GM19099 (cell line): ENCODE results near the gene SCN1A.

Experiments used
- POLR2A ChIP-seq: IDR thresholded peaks from 3 replicates; pipeline ENCODE4 v1.6.1; 2011; ENCODE audit warnings: low read depth; ENCODE audit not compliant: insufficient read length; ENCODE audit errors: extremely low read depth

Gene SCN1A

DNA sequence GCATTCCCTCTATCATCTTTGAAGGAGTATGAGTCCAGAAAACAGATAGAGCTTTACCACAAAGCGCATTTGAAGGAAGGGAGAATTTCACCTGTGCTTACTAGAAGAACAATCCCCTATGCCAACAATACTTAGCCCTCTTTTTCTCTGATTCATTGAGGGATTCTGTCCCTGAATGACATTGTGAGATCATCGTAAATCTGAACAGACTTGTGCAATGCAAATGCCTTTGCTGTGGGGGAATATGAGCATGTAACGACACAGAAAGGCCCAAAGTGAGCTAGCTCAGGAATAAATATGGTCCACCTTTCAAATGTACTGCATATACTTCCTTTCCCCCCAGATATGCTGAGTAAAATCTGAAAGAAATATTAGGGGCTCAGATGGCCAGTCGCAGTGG is 67.6 kb downstream of the SCN1A start:
- no peak for TF ChIP-seq POLR2A

DNA sequence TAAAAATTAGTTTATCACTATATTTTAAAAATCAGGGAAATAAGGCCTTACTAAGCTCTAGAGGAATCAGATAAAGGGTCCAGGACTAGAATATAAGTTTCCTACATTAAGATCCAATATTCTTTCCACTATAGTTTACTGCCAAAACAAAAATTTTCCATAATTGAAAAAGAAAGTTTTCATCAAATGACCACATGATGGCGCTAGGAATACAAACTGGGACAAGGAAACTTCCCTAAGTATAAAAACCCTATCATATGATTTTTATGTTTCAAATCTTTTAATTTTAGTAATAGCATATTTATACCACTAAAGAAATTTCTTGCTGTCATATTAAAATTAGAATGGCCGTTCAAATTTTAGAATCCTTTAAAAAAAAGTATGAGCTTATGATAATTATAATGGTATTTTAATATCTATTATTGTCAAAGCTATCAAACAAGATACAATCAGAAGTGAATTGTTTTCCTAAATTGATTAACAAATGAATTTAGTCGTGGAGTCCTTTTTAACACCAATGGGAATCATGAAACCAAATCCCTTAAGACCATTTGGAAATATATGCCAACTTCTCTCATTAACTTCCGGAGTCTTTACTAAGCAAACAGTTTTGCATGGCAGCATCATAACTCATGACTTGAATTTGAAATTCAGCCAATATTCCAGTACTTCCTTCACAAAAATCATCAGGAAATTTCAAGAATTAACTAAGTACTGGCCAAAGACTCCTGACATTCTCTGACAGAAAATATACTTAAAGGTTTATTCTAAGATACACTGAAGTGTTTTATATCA is 70.3 kb downstream of the SCN1A start:
- TF ChIP-seq POLR2A, result no peak

DNA sequence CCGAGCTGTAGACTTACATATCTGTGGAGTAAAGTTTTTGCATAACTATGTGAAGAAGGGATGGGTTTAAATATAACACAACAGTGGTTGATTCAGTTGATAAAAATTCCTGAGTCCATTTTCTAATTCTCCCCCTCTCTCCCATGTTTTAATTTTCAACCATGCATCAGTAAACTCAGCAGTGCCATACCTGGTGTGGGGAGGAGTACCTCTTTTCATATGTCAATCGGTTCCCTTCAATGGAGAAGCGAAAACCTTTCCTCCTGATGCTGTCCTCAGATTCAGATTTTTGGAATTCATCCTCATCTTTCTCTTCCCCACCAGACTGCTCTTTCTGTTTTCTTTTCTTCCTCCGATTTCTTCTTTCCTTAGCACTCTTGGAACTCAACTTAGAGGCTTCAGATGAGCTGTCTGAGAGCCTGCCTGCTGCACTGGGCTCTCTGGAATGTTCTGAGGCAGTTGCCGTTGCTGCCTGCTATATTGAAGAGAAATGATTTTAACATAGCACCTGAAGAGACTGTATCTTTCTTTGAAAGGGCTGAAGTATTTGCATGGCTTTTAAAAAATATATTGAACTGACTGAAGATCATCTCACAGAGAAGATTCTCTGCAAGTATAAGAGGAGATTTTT is 82.9 kb downstream of the SCN1A start:
- no peak for TF ChIP-seq POLR2A

DNA sequence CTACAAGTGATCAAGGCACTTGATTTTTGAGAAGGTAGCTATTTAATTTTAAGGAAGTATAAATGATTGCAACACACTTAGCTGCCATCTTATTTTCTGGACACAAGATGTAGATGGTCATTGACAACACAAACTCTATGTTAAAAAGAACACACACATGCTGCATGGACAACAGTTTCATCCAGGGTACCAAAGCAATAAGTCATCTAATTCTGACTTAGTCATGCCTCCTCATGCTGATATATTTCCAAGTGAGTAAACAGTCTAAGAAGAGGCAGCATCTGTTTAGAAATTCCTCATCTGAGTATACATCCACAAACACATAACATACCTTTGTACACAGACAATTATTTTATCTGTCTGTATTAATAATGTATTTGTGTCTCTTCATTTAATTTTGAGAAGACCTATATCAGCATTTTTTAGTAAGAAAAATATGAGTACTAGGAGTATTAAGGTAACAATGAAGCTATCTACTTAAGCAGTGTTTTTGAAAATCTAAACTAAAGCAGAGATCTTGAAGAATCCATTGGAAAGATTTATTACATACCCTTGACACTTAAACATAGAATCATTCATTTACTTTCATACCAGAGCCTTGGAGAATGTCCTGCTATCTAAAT is 84.9 kb downstream of the SCN1A start:
- no peak for TF ChIP-seq POLR2A

DNA sequence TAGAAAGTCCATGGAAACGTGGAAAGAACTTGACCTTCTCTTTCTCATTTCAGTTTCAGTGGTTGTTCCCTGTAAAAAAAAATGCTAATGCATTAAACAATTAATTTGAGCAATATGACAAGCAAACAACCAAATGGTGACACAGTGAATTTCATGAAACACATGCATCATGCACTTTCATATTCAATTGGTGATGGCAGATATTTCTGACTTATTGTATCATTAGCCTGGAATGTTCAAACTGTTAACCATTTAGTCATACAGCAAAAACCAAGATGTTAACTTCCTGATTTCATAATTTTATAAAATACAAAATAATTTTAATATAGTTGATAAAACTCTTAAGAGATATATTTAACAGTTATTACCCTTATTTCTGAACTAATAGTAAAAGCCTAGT is 85.5 kb downstream of the SCN1A start:
- TF ChIP-seq POLR2A, result no peak

DNA sequence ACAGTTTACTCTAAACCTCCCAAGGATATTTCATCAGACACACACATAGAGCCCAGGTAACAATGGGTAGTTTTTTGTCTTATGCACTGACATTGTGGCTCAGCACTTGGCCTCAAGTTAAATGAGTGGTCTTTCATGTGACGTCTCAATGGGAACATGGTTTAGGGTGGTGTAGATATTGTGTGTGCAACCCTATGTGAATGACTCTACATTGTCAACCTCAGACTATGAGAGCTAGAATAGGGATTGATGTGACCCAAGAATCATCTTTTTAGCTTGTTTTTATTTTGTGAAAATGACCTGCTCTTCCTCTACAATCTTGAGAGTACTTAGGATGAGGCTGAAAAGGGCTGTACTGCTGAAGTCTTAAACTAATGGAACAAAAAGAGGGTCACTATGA is 86.2 kb downstream of the SCN1A start:
- TF ChIP-seq POLR2A, result no peak

DNA sequence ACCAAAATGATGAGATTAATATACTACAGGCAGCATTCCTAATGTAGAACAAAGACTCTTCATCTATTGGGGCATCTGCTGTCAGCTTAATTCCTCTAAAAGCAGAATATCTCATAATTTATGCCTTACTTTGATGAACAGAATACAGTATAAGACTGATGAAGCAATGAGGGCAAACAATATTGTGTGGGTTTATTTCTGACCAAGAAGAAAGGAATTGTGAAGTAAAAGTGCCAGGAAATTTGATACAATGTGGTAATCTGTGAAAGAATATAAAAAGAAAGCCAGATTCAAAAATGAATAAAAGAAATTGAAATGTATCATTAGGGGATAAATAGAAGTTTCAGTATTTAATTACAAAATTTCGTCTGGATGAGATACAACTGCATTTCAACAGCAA is 95.5 kb downstream of the SCN1A start:
- TF ChIP-seq POLR2A, result no peak

DNA sequence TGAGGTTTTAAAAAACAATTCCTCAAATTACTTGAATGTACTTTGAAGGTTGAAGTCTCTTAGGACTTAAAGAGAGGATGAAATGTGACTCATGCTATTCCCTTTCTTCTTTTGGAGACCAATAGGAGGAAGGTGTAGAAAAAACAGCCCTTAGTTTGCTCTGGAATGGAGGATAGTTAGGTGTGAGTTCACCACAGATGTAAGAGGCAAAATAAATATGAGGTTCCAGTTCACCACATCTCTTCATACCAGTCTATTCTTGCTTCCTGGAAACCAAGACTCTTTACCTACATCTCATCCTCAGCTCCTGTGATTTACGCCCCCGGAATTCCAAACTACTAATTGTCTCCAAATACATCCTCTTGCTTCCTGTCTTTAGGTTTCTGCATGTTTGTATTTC is 96.8 kb downstream of the SCN1A start:
- no peak for TF ChIP-seq POLR2A

DNA sequence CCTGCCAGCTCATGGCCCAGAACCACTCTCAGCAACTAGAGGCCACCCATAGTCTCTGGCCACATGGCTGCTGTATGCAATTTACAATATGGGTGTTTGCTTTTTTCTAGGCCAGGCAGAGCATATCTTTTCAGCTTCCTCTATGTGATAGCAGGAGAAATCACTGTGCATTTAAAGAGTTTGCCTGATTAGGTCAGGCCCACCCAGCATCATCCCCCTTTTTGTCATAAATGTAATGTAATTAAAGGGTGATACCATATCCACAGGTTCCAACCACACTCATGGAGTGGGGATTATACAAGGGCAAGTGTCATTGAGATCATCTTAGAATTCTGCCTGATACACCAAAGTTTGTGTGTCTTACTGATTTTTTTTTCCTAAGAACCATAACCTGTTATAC is 102.5 kb downstream of the SCN1A start:
- TF ChIP-seq POLR2A, result no peak

DNA sequence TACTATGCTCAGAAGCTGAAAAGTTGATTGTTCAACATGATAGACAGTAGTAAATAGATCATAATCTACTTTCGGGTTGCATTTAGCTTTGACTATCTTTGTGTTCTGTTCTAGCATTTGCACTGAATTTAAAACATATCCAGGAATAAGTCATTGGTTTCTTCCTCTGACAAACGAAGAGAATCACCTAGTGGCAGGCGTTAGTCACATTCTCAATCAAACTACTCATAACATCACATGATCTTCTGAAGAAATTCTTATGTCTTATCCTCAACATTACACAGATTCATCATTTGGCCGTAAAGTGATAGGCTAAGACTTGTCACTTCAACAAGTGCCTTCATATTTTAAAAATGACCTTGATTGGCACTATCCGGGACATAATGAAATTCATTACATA is 110.6 kb downstream of the SCN1A start:
- TF ChIP-seq POLR2A, result no peak

DNA sequence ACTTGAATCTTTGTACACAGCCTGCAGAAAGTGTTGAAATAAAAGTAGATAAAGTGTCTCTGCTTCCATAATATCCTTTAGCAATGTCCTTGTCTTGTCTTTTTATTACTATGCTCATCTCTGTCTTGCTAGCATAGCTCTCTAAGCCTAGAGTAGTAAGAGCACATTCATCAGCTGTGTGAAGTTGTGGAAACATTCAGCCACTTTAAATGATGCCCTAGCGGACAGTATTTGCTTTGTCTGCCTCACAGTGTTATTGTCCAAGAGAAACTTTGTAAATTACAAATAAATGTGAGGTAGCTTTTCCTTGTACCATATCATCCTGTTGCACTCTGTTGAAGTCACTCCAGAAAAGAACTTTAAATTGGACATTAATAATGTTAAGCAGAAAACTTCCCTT is 113.9 kb downstream of the SCN1A start:
- TF ChIP-seq POLR2A, result no peak

DNA sequence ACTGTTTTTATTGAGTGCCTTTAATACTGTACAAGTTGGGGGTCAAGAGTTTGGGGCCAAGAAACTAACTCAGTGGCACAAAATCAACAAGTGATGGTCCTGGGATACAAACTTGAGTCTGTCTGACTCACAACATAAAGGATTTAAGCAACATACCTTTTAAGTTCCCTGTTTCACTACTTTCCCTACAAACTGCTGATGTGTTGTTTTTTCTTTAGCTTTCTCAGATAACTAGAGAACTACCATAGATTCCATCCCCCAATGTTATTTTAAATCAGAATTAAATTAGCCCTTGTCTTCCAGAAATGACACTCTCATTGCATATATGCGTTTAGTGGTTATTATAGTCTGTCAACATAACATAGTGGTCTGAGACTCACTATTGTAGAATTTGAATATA is 116.2 kb downstream of the SCN1A start:
- TF ChIP-seq POLR2A, result no peak

DNA sequence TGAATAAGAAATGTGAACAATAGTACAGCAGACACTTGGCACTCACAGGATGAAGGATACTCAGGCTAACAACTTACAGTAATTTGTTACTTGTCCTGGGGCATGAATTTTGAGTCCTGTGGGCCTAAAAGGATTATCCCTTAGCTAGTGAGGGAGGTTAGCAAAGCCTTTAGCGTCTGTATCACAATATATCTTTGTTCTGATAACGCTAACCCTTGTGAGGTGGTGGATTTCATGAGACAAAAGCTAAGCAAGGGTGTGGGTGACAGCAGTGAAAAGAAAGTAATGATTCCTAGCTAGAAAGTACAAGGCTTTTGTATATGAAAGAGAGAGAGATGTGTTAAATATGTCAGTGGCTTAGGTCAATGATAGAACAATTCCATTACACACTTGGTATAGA is 127.4 kb downstream of the SCN1A start:
- TF ChIP-seq POLR2A, result no peak

DNA sequence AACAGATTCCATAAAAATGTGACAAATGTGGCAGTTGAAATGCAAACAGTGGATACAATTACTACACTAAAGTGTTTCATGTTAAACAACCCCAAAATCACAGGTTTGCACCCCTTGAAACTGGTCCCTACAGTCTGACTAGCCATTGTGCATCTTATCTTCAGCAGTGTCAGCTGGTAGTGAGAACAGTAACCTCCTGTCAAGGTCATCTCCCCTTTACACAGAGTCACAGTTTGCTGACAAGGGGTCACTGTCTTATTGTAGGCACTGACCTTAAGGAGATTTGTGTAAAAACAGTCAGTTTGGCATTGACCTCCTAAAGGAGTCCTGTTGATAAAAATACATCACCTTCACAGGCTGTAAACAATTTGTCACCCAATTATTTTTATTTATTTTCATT is 137.0 kb downstream of the SCN1A start:
- no peak for TF ChIP-seq POLR2A

DNA sequence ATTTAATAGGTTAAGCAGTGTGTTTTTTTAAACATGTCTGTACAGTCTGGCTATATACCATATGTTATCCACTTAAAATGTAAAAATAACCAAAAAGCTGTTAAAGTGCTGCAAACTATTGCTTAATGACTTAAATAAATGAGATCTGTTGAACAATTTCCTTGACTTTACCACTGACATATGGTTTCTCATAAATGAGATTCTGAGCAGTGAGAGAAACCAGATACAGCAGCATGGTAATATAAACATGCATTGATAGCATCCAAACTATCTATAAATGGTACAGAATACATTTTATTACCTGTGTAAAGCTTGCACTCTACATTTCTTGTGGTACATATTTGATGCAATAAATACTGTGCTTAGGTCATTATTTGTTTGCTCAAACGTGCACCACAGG is 138.0 kb downstream of the SCN1A start:
- no peak for TF ChIP-seq POLR2A

DNA sequence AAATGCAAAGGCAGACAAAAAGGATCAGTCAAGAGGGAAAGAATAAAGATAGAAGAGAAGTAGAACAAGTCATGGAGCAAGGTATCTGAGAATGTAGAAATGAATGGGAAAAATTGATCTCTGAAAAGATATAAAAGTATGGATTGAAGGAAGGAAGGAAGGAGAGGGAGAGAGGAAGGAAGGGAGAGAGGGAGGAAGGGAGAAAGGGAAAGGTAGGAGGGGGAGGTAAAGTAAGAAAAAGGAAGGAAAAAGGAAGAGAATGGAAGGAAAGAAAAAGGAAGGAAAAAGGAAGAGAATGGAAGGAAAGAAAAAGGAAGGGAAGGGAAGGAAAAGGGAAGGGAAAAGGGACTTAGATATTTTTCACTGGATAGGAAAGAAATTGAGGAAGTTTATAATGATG is 142.7 kb downstream of the SCN1A start:
- TF ChIP-seq POLR2A, result no peak

DNA sequence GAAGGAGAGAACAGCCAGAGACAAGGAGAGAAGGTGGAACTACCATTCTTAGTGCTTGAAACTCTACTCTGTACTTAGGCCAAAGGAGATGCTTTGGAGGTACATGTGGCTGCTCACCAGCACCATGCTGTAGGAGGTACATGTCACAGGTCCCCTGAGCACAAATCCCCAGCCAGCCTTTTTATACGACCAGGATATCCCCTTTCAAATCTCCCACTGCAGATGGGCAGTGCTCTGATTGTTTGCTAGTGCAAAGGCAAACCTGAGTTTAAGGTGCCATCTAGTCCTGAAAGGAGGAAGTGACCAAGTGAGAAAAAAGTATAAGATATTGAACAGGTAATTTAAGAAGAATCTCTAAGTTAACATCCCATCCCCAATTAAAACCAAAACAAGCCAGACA is 157.2 kb downstream of the SCN1A start:
- no peak for TF ChIP-seq POLR2A

DNA sequence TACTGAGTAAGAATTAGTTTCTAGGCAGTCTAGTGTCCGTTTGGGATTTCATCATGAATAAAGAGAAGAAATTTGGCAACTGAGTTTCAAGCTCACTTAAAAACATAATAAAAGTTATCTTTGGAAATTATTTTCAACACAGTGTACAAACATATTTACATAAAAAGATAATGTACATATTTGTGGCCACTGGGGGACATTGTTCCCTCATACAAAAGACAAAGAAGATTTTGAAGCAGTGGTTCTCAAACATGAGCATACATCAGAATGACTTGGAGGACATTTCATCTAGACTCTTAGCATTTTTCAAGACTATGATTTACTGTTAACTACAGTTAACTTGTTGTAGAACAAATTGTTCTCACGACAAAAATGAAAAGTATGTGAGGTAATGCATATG is 158.6 kb downstream of the SCN1A start:
- no peak for TF ChIP-seq POLR2A
